GM12891 (cell line): ENCODE data around the gene POU2F2.

Experiments
- PAX5 ChIP-seq: IDR thresholded peaks from 2 replicates; pipeline ENCODE4 v1.6.1; 2011; ENCODE audit warnings: low read length, moderate library complexity, mild to moderate bottlenecking; ENCODE audit not compliant: insufficient read depth, severe bottlenecking
- POLR2A ChIP-seq: IDR thresholded peaks from 2 replicates; pipeline ENCODE4 v1.6.1; 2011; ENCODE audit warnings: low read depth, low read length, control low read depth
- POLR2AphosphoS5 ChIP-seq: IDR thresholded peaks from 2 replicates; pipeline ENCODE4 v1.6.1; 2011; ENCODE audit warnings: low read depth, low read length, control low read depth
- SPI1 ChIP-seq: IDR thresholded peaks from 2 replicates; pipeline ENCODE4 v1.6.1; 2011; ENCODE audit warnings: low read depth, low read length, control low read depth
- TAF1 ChIP-seq: IDR thresholded peaks from 2 replicates; pipeline ENCODE4 v1.6.1; 2011; ENCODE audit warnings: low read depth, low read length, control low read depth

DNA sequence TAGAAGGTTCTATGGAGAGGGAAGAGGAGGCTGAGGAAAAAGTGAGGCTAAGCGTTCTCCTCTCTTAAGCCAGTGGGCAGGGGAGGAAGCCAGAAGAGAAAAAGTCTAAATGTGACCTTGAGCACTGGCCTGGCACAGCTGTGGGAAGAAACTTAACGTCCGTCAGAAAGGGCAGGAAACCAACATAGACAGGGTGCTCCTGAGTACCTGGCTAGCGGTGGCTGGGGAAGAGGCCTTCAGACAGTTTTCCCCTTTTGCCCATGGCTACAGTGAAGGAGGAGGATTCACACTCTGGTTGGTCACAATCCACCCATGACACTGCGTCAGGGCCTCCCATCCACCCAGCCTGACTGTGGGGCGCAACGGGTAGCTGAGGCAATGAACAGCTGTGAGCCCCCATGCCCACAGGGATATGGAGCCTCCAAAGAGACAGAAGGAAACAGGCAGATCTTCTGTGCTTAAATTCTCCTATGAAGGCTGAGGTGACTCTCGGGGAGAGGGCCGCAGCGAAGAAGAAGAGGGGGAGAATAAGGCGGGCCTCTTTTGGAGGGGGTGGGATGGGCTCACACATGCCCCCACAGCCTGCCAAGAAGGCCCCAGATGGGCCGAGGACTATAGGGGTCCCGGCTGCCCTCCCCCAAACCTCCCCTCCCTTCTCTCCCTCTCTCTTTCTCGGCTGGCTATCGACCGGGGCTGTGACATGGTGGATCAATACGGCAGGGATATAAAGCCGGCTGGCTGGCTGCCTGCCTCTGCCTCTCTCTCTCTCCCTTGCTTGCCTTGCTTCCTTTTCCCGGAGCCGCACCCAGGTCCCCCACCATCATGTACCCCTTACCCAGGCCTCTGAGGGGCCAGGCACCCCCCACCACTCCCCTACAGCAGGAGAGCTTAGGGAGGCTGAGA, 19.8 kb upstream of the POU2F2 start:
- TF ChIP-seq POLR2A (no peak), POLR2AphosphoS5 (no peak), TAF1 (no peak), SPI1 (no peak), PAX5 (no peak)
